Parathyroid adenoma (tissue), 2 donors: Measurements from ENCODE around the gene ADAM8.

Experiments
- H2AFZ ChIP-seq: fragments of 300-600 bp; sonication (generic); one replicate; pipeline ENCODE4 v1.7.0; 2017; ENCODE audit warnings: antibody characterized with exemption, mild to moderate bottlenecking
- H3K27ac ChIP-seq: fragments of 300-600 bp; sonication (generic); one replicate; pipeline ENCODE4 v1.7.0; 2017
- H3K27me3 ChIP-seq: fragments of 300-600 bp; sonication (generic); one replicate; pipeline ENCODE4 v1.7.0; 2017; ENCODE audit warnings: low read length; ENCODE audit not compliant: control insufficient read depth, insufficient read depth
- H3K36me3 ChIP-seq: fragments of 300-600 bp; sonication (generic); one replicate; pipeline ENCODE4 v1.7.0; 2017; ENCODE audit warnings: low read length; ENCODE audit not compliant: control insufficient read depth, insufficient read depth
- H3K4me1 ChIP-seq: fragments of 300-600 bp; sonication (generic); one replicate; pipeline ENCODE4 v1.7.0; 2017; ENCODE audit warnings: control low read depth
- H3K4me2 ChIP-seq: fragments of 300-600 bp; sonication (generic); one replicate; pipeline ENCODE4 v1.7.0; 2017; ENCODE audit warnings: low read length
- H3K4me3 ChIP-seq: fragments of 300-600 bp; sonication (generic); one replicate; pipeline ENCODE4 v1.7.0; 2017; ENCODE audit warnings: low read depth, low read length
- H3K79me2 ChIP-seq: fragments of 300-600 bp; sonication (generic); one replicate; pipeline ENCODE4 v1.7.0; 2017; ENCODE audit warnings: control low read depth
- H3K9ac ChIP-seq: fragments of 300-600 bp; sonication (generic); one replicate; pipeline ENCODE4 v1.7.0; 2017; ENCODE audit warnings: mild to moderate bottlenecking
- H3K9me3 ChIP-seq: fragments of 300-600 bp; sonication (generic); one replicate; pipeline ENCODE4 v1.7.0; 2017; ENCODE audit warnings: low read length; ENCODE audit not compliant: control insufficient read depth
- CTCF ChIP-seq: fragments of 300-600 bp; sonication (generic); IDR thresholded peaks from one replicate; pipeline ENCODE4 v1.7.0; 2017; ENCODE audit warnings: antibody characterized with exemption, mild to moderate bottlenecking
- donor health status: primary hyperparathyroidism.

Gene ADAM8

DNA sequence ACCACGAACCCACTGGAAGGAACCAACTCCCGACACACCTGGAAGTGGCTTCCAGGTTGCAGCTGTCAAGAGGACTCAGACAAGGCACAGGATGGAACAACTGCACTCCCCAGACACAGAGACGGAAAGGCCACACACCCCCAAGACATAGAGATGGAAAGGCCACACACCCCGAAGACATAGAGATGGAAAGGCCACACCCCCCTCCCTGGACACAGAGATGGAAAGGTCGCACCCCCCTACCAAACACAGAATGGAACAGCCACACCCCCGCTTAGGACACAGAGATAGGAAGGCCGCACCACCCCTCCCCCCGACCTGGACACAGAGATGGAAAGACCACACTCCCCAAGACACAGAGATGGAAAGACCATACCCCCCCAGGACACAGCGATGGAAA is 39.6 kb upstream of the ADAM8 start:
- Histone ChIP-seq H3K9me3 (no peaks in the 10 kb centered on the region), H3K79me2 (no peaks in the 10 kb centered on the region), H3K4me2 (no peak overlapping the region), H3K9ac (no peak overlapping the region), H2AFZ (no peak overlapping the region), H3K27me3 (no peaks in the 10 kb centered on the region), H3K36me3 (no peaks in the 10 kb centered on the region), H3K27ac (no peak overlapping the region), H3K4me3 (no peak overlapping the region), H3K4me1 (peaks cover 3% of the 10 kb centered on the region)
- TF ChIP-seq CTCF = no peak

DNA sequence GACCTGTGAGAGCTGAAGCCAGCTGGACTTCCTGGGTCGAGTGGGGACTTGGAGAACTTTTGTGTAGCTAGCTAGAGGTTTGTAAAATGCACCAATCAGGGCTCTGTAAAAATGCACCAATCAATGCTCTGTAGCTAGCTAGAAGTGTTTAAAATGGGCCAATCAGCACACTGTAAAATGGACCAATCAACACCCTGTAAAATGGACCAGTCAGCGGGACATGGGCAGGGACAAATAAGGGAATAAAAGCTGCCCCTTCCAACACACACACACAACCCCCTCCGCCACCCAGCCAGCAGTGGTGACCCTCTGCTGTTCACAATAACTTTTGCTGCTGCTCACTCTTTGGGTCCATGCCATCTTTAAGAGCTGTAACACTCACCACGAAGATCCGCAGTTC is 39.2 kb upstream of the ADAM8 start:
- Histone ChIP-seq H3K4me2 (no peak overlapping the region), H3K27ac (no peak overlapping the region)

DNA sequence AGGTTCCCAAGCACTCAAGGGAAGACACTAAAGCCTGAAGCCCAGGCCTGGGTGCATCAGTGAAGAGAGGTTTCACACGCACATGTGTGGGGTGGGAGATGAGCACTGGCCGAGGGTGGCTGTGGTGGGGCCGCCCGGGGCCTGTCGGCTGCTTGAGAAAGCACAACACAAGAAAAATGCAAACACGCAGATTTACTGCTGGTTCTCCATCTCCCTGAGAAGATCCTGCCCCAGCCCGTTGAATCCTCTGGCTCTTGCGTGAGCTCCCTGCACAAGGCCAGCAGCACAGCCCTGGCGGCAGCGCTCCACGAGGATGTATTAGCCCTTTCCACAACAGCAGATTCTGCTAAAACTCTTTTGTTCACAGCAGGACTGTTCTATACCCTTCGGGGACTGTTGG is 38.2 kb upstream of the ADAM8 start:
- Histone ChIP-seq H2AFZ (no peak overlapping the region), H3K4me1 (peaks cover 3% of the 10 kb centered on the region), H3K79me2 (no peaks in the 10 kb centered on the region), H3K27me3 (no peaks in the 10 kb centered on the region), H3K36me3 (no peaks in the 10 kb centered on the region), H3K4me2 (no peak overlapping the region), H3K4me3 (no peak overlapping the region), H3K9ac (no peak overlapping the region), H3K9me3 (no peaks in the 10 kb centered on the region), H3K27ac (no peak overlapping the region)
- no peak for TF ChIP-seq CTCF

More for the DNA sequence above, 39.2 kb upstream of the ADAM8 start:
- no peak overlapping the region for H3K4me3 ChIP-seq
- H3K36me3 ChIP-seq = no peaks in the 10 kb centered on the region
- no peaks in the 10 kb centered on the region for H3K27me3 ChIP-seq
- H2AFZ ChIP-seq = no peak overlapping the region
- H3K9me3 ChIP-seq = no peaks in the 10 kb centered on the region
- no peaks in the 10 kb centered on the region for H3K79me2 ChIP-seq
- peaks cover 3% of the 10 kb centered on the region for H3K4me1 ChIP-seq
- H3K9ac ChIP-seq = no peak overlapping the region
- no peak for TF ChIP-seq CTCF

- Histone ChIP-seq H2AFZ (no peak overlapping the region), H3K9me3 (no peaks in the 10 kb centered on the region), H3K27ac (no peak overlapping the region), H3K79me2 (no peaks in the 10 kb centered on the region), H3K27me3 (no peaks in the 10 kb centered on the region), H3K4me2 (no peak overlapping the region), H3K4me3 (no peak overlapping the region), H3K9ac (no peak overlapping the region), H3K4me1 (no peaks in the 10 kb centered on the region), H3K36me3 (no peaks in the 10 kb centered on the region)
- TF ChIP-seq CTCF = no peak
These were observed 36.5 kb upstream of the ADAM8 start for GRCh38 chr10:133313192-133313591.

- Histone ChIP-seq H3K4me3 (no peak overlapping the region), H2AFZ (no peak overlapping the region), H3K27ac (no peak overlapping the region), H3K4me2 (no peak overlapping the region), H3K36me3 (no peaks in the 10 kb centered on the region), H3K9ac (no peak overlapping the region), H3K9me3 (no peaks in the 10 kb centered on the region), H3K79me2 (no peaks in the 10 kb centered on the region), H3K4me1 (no peaks in the 10 kb centered on the region), H3K27me3 (no peaks in the 10 kb centered on the region)
- no peak for TF ChIP-seq CTCF
These were observed 36.1 kb upstream of the ADAM8 start for GRCh38 chr10:133312769-133313145.
